ENCODE measurements around the gene TRPM1. TPM values are rescaled to one million over a fixed set of nuclear protein-coding genes. Genes with fewer than 3 reads are reported as not detected.
"Not testable (repeated sequence)": the region's sequence is repeated elsewhere in the genome, so short reads cannot be mapped to it uniquely, and the experiment has no call there.

TRPM1 gene
- total RNA-seq, 1 donor from 2014 or later, result not detected

- intact Hi-C loops (cut with micrococcal nuclease), result loop anchor here (2.0 to 5.0 kb wide), 3 partner anchors 137 to 361 kb away; partner anchors contain the start of gene MTMR10
Observed at GRCh38 chr15:31127596-31128261, 26.2 kb upstream of the TRPM1 start.

GRCh38 chr15:31125061-31125460 is 23.5 kb upstream of the TRPM1 start:
- intact Hi-C loops (cut with micrococcal nuclease), result loop anchor here (5.0 kb wide), 1 partner anchor 158 kb away; no protein-coding TSS in a partner anchor

- intact Hi-C loops (cut with micrococcal nuclease), result no loop called here
Observed at GRCh38 chr15:31116423-31117030, 15.0 kb upstream of the TRPM1 start.

- intact Hi-C loops (cut with micrococcal nuclease), result no loop called here
Observed at GRCh38 chr15:31111091-31111647, 9.6 kb upstream of the TRPM1 start.

GRCh38 chr15:31108836-31109235 is 7.3 kb upstream of the TRPM1 start:
- intact Hi-C loops (cut with micrococcal nuclease), result no loop called here

- intact Hi-C loops (cut with micrococcal nuclease), result no loop called here
Observed at GRCh38 chr15:31106495-31107300, 5.2 kb upstream of the TRPM1 start.

GRCh38 chr15:31104003-31104402 is 2.5 kb upstream of the TRPM1 start:
- intact Hi-C loops (cut with micrococcal nuclease), result no loop called here

- intact Hi-C loops (cut with micrococcal nuclease), result no loop called here
Observed at GRCh38 chr15:31102374-31103342, 1.1 kb upstream of the TRPM1 start.

- intact Hi-C loops (cut with micrococcal nuclease), result no loop called here
Observed at GRCh38 chr15:31102039-31102321, 455 bp upstream of the TRPM1 start.

- intact Hi-C loops (cut with micrococcal nuclease), result no loop called here
Observed at GRCh38 chr15:31100738-31101137, 787 bp downstream of the TRPM1 start.

GRCh38 chr15:31098953-31099740 is 2.4 kb downstream of the TRPM1 start:
- intact Hi-C loops (cut with micrococcal nuclease), result no loop called here

GRCh38 chr15:31098491-31098917 is 3.0 kb downstream of the TRPM1 start:
- intact Hi-C loops (cut with micrococcal nuclease), result no loop called here

GRCh38 chr15:31096563-31096962 is 5.0 kb downstream of the TRPM1 start:
- intact Hi-C loops (cut with micrococcal nuclease), result no loop called here

- intact Hi-C loops (cut with micrococcal nuclease), result no loop called here
Observed at GRCh38 chr15:31091481-31091880, 10.0 kb downstream of the TRPM1 start.

GRCh38 chr15:31090766-31091165 is 10.8 kb downstream of the TRPM1 start:
- intact Hi-C loops (cut with micrococcal nuclease), result no loop called here

GRCh38 chr15:31089368-31090047 is 12.0 kb downstream of the TRPM1 start:
- intact Hi-C loops (cut with micrococcal nuclease), result no loop called here

GRCh38 chr15:31088672-31089367 is 12.7 kb downstream of the TRPM1 start:
- intact Hi-C loops (cut with micrococcal nuclease), result no loop called here

GRCh38 chr15:31088041-31088440 is 13.5 kb downstream of the TRPM1 start:
- intact Hi-C loops (cut with micrococcal nuclease), result not testable (repeated sequence)

GRCh38 chr15:31086344-31086743 is 15.2 kb downstream of the TRPM1 start:
- intact Hi-C loops (cut with micrococcal nuclease), result no loop called here

Measured in T-helper 1 cell treated with Interleukin-12 subunit alpha and Interleukin-12 subunit beta and Interleukin-4 antibody, amounts not matched to agents 30 ng/mL and 1 ng/mL, for 36 hours (primary cell).